ENCODE data around the gene MITD1. TPM values are rescaled to one million over a fixed set of nuclear protein-coding genes. Genes with fewer than 3 reads are reported as not detected.

Gene MITD1
- total and polyA plus RNA-seq, 2 of the 13 experiments (the other 11 are each of a cell fraction or from before 2014, with no cell fraction given), result 17.8 to 43.7 TPM

- TF ChIP-seq ZNF639 (CRISPR knock-in tag; conservative IDR thresholded peaks at IDR 0.05) (no peak), ATF4 (CRISPR knock-in tag; IDR thresholded peaks at IDR 0.05) (0 out of 4 replicates have a peak, but pooled peaks of 1 of the 2 experiments have one; percentile 42), ZBED4 (CRISPR knock-in tag; IDR thresholded peaks at IDR 0.05; ENCODE audit: borderline replicate concordance) (no peak), ZNF451 (CRISPR knock-in tag; IDR thresholded peaks at IDR 0.05) (0 out of 2 replicates have a peak, but pooled peaks have one; percentile 45), ZBTB40 (IDR thresholded peaks at IDR 0.05) (no peak), ZBTB40 (CRISPR knock-in tag; IDR thresholded peaks at IDR 0.05) (no peak), CREB3 (CRISPR knock-in tag; IDR thresholded peaks at IDR 0.05) (no peak), ZBTB14 (CRISPR knock-in tag; IDR thresholded peaks at IDR 0.05) (no peak), JARID2 (CRISPR knock-in tag; IDR thresholded peaks at IDR 0.05; ENCODE audit: insufficient replicate concordance) (no peak)
Observed at GRCh38 chr2:99183025-99183424, 2.2 kb upstream of the MITD1 start (continued).

All from HepG2 (cell line).